Esophagus muscularis mucosa (tissue), 4 donors: Measurements from ENCODE around the gene CCNB1. TPM values are rescaled to one million over a fixed set of nuclear protein-coding genes. Genes with fewer than 3 reads are reported as not detected.
"Not testable (repeated sequence)": the region's sequence is repeated elsewhere in the genome, so short reads cannot be mapped to it uniquely, and the experiment has no call there.

Source experiments
- DNase-seq: peaks from one replicate; pipeline ENCODE4 v3.0.0-alpha.2; 2017; ENCODE audit errors: extremely low spot score
- H3K27ac ChIP-seq, 4 donors: fragments of 200-600 bp; sonication (generic); replicated peaks in 1 of 4; 1 replicate in 3 of 4; 2 replicates in 1 of 4; pipeline ENCODE4 v1.5.1; 2016 to 2019; ENCODE audit warnings: mild to moderate bottlenecking in 1 of 4
- H3K27me3 ChIP-seq, 4 donors: fragments of 200-600 bp; sonication (generic); one replicate each; pipeline versions ENCODE4 v1.5.1 to v1.6.0; 2016 to 2019
- H3K36me3 ChIP-seq, 4 donors: fragments of 200-600 bp; sonication (generic); one replicate each; pipeline ENCODE4 v1.5.1; 2016 to 2019
- H3K4me1 ChIP-seq, 4 donors: fragments of 200-600 bp; sonication (generic); one replicate each; pipeline ENCODE4 v1.5.1; 2016 to 2019
- H3K4me3 ChIP-seq, 4 donors: fragments of 200-600 bp; sonication (generic); 1 replicate in 2 of 4; 2 replicates in 2 of 4; pipeline ENCODE4 v1.5.1; 2016 to 2019; ENCODE audit warnings: mild to moderate bottlenecking in 4 of 4, moderate library complexity in 1 of 4
- H3K9me3 ChIP-seq, 4 donors: fragments of 200-600 bp; sonication (generic); 1 replicate in 3 of 4; 2 replicates in 1 of 4; pipeline ENCODE4 v1.5.1; 2016 to 2019
- EP300 ChIP-seq: sonication (generic); formaldehyde crosslinking; IDR thresholded peaks from one replicate; pipeline ENCODE4 v1.6.1; 2017; ENCODE audit warnings: antibody characterized with exemption
- POLR2A ChIP-seq: fragments of 450-650 bp; IDR thresholded peaks from one replicate; pipeline ENCODE4 v1.6.1; 2017; ENCODE audit warnings: antibody characterized with exemption, moderate library complexity, mild to moderate bottlenecking, low read depth
- POLR2AphosphoS5 ChIP-seq, 2 donors: sonication (generic); formaldehyde crosslinking; IDR thresholded peaks; one replicate each; pipeline ENCODE4 v1.6.1; 2017; ENCODE audit warnings: antibody characterized with exemption in 2 of 2
- WGBS: methylation state at CpG from one replicate; pipeline ENCODE4 v1.1.5; 2018; 5-methylcytosine and 5-hydroxymethylcytosine counted together
- intact Hi-C: fragments of 100-400 bp; cut with DNase I; formaldehyde crosslinking; loops from one replicate; pipeline ENCODE4 v1.15.1; 2023
- small RNA-seq, 3 donors: library from RNA; depleted of rRNA; stranded (forward); fragments of <200 nt; gene quantifications; one replicate each; pipeline ENCODE3, GENCODE V24; 2016
- total RNA-seq, 4 donors: library from RNA; depleted of rRNA; stranded (reverse); fragments of >200 nt; gene quantifications; one replicate each; pipeline versions ENCODE4 v1.1.0 to v1.2.1, GENCODE V29; 2016
- TF ChIP-seq, protein P1 (sequence below), 3 experiments: fragments of 200-600 bp in 2 of 3; fragments of 450-650 bp in 1 of 3; sonication (generic) in 2 of 3; IDR thresholded peaks; one replicate each; pipeline ENCODE4 v1.5.1; 2017 to 2019; ENCODE audit warnings: antibody characterized with exemption in 3 of 3, mild to moderate bottlenecking in 2 of 3, moderate library complexity in 1 of 3

The CCNB1 gene
- total RNA-seq, 4 donors from 2014 or later, result 0.83 to 2.8 (median 2.2) TPM

DNA sequence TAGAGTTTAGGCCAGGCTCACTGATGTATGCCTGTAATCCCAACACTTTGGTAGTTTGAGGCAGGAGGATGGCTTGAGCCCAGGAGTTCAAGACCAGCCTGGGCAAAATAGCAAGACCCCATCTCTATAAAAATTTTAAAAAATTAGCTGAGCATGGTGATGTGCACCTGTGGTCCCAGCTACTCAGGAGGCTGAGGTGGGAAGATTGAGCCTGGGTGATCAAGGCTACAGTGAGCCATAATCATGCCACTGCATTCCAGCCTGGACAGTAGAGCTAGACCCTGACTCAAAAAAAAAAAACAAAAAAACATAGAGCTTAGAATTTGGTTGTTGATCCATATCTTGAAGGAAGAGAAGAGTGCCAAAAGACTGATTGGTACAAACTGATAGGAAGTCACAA is 53.0 kb downstream of the CCNB1 start:
- TF ChIP-seq, protein P1, sequence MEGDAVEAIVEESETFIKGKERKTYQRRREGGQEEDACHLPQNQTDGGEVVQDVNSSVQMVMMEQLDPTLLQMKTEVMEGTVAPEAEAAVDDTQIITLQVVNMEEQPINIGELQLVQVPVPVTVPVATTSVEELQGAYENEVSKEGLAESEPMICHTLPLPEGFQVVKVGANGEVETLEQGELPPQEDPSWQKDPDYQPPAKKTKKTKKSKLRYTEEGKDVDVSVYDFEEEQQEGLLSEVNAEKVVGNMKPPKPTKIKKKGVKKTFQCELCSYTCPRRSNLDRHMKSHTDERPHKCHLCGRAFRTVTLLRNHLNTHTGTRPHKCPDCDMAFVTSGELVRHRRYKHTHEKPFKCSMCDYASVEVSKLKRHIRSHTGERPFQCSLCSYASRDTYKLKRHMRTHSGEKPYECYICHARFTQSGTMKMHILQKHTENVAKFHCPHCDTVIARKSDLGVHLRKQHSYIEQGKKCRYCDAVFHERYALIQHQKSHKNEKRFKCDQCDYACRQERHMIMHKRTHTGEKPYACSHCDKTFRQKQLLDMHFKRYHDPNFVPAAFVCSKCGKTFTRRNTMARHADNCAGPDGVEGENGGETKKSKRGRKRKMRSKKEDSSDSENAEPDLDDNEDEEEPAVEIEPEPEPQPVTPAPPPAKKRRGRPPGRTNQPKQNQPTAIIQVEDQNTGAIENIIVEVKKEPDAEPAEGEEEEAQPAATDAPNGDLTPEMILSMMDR (IDR thresholded peaks at IDR 0.05), result no peak
- TF ChIP-seq POLR2A (no peak), EP300 (no peak), POLR2AphosphoS5 (IDR thresholded peaks at IDR 0.05) (no peak)
- intact Hi-C loops, result loop anchor here (2.0 to 10.0 kb wide), 3 partner anchors 15 to 128 kb away; partner anchors contain the start of genes CCNB1, CDK7 and SLC30A5
- Histone ChIP-seq H3K4me1 (peaks cover 18 to 24% (median 23%) of the 10 kb centered on the region in 4 donors), H3K9me3 (no peaks in the 10 kb centered on the region), H3K27me3 (no peaks in the 10 kb centered on the region), H3K27ac (no peak overlapping the region), H3K36me3 (peaks cover 0 to 10% (median 4%) of the 10 kb centered on the region in 4 donors), H3K4me3 (no peak overlapping the region)
- no peak for DNase-seq

- H3K36me3 ChIP-seq, result peaks cover 0 to 14% (median 7%) of the 10 kb centered on the region in 4 donors
- intact Hi-C loops, result not testable (repeated sequence)
Observed at GRCh38 chr5:69220371-69220770, 53.4 kb downstream of the CCNB1 start.

GRCh38 chr5:69220833-69221232 is 53.9 kb downstream of the CCNB1 start:
- peaks cover 18 to 24% (median 23%) of the 10 kb centered on the region in 4 donors for H3K4me1 ChIP-seq
- intact Hi-C loops, H3K9me3 ChIP-seq, H3K4me3 ChIP-seq, H3K27ac ChIP-seq, DNase-seq, H3K27me3 ChIP-seq: not testable (repeated sequence)
- WGBS, result 90% methylated on average over 8 of the region's 9 CpGs
- H3K36me3 ChIP-seq, result peaks cover 0 to 19% (median 7%) of the 10 kb centered on the region in 4 donors

More at GRCh38 chr5:69220371-69220770, 53.4 kb downstream of the CCNB1 start:
- peaks cover 18 to 24% (median 23%) of the 10 kb centered on the region in 4 donors for H3K4me1 ChIP-seq
- H3K4me3 ChIP-seq, DNase-seq, H3K9me3 ChIP-seq, H3K27ac ChIP-seq, H3K27me3 ChIP-seq: not testable (repeated sequence)
- whole genome bisulfite sequencing, result 98% methylated on average over 16 of the region's 18 CpGs

- 95% methylated on average over 8 of the region's 8 CpGs for WGBS
- Histone ChIP-seq H3K9me3 (no peaks in the 10 kb centered on the region), H3K27me3 (no peaks in the 10 kb centered on the region), H3K4me3 (no peak overlapping the region), H3K36me3 (peaks cover 17 to 52% (median 34%) of the 10 kb centered on the region in 4 donors), H3K27ac (no peak overlapping the region), H3K4me1 (peaks cover 4 to 8% (median 6%) of the 10 kb centered on the region in 4 donors)
- intact Hi-C loops, result no loop called here
- TF ChIP-seq EP300, result no peak
- TF ChIP-seq, protein P1 (IDR thresholded peaks at IDR 0.05), result no peak
- TF ChIP-seq POLR2AphosphoS5 (IDR thresholded peaks at IDR 0.05), result no peak
- no peak for DNase-seq
Observed at GRCh38 chr5:69224520-69224919, 57.6 kb downstream of the CCNB1 start.

DNA sequence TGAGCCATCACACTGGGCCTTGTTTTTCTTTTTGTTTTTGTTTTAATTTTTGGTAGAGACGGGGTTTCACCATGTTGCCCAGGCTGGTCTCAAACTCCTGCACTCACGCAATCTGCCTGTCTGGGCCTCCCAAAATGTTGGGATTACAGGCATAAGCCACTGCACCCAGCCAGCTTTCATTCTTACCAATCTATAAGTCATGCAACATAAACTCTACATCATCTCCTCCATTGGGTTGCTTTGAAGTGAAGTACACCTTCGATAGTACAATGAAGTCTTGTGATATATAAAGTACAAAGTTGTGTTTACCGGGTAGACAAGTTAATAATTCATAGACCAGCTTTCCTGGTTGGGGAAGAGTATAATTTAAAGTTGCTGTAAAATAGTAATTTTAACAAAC is 58.9 kb downstream of the CCNB1 start:
- Histone ChIP-seq H3K9me3 (no peaks in the 10 kb centered on the region), H3K4me3 (no peak overlapping the region), H3K27ac (no peak overlapping the region), H3K27me3 (no peaks in the 10 kb centered on the region), H3K36me3 (peaks cover 20 to 61% (median 45%) of the 10 kb centered on the region in 4 donors), H3K4me1 (no peaks in the 10 kb centered on the region)
- DNase-seq, result no peak
- intact Hi-C loops, result no loop called here
- 94% methylated on average over 4 of the region's 4 CpGs for whole genome bisulfite sequencing
- TF ChIP-seq, protein P1 (IDR thresholded peaks at IDR 0.05), result no peak
- TF ChIP-seq POLR2AphosphoS5 (IDR thresholded peaks at IDR 0.05) (no peak), EP300 (no peak), POLR2A (no peak)

Small RNA genes lying within 50 kb of the gene (small RNA-seq; reads per million reads assigned to genes)
- 0 reads per million in 3 donors for gene SNORA50D

Other genes with a start within 250 kb of the CCNB1 start
- gene SLC30A5, start 73.1 kb upstream of the CCNB1 start, total RNA-seq, result 10 to 100 TPM; 29.2 to 35.1 (median 32.5) TPM
- gene CENPH, start 22.4 kb downstream of the CCNB1 start, total RNA-seq, result 1 to 10 TPM in 2 of 4 donors, under 1 TPM in 1, not detected in 1; 0.66 to 2.4 (median 2.2) TPM
- gene CDK7, start 67.7 kb downstream of the CCNB1 start, total RNA-seq, result 10 to 100 TPM; 16.1 to 27.4 (median 23.5) TPM
- 1 to 10 TPM; 2.3 to 4.2 (median 3.1) TPM for gene CCDC125, start 165.7 kb downstream of the CCNB1 start, total RNA-seq
- gene AK6, start 202.4 kb downstream of the CCNB1 start, total RNA-seq, result 10 to 100 TPM; 16.1 to 22.0 (median 19.0) TPM
- 10 to 100 TPM; 28.6 to 38.4 (median 31.5) TPM for gene TAF9, start 202.4 kb downstream of the CCNB1 start, total RNA-seq
- 10 to 100 TPM; 14.6 to 22.0 (median 20.0) TPM for gene RAD17, start 202.7 kb downstream of the CCNB1 start, total RNA-seq
- 1 to 10 TPM in 1 of 4 donors, under 1 TPM in 3; 0.42 to 1.0 (median 0.93) TPM for gene MARVELD2, start 248.0 kb downstream of the CCNB1 start, total RNA-seq